GM12878 (cell line): ENCODE results near the gene ZNF836.

ENCODE experiments used
- ATF2 ChIP-seq: IDR thresholded peaks from 2 replicates; pipeline ENCODE4 v1.6.1; 2012; ENCODE audit warnings: low read length, inconsistent platforms
- CREM ChIP-seq: IDR thresholded peaks from 2 replicates; pipeline ENCODE4 v1.6.1; 2014; ENCODE audit warnings: antibody characterized with exemption, low read depth
- CTCF ChIP-seq, 3 experiments: IDR thresholded peaks in 2 of 3; conservative IDR thresholded peaks in 1 of 3; 2 replicates each; pipeline ENCODE4 v1.5.1; 2011; ENCODE audit warnings: low read depth in 3 of 3, low read length in 3 of 3, mild to moderate bottlenecking in 3 of 3, control low read depth in 2 of 3, moderate library complexity in 2 of 3, inconsistent platforms in 1 of 3, mixed read lengths in 1 of 3; ENCODE audit not compliant: control insufficient read depth in 2 of 3, insufficient read depth in 1 of 3; ENCODE audit errors: extremely low read depth in 1 of 3
- DPF2 ChIP-seq: fragments of 450-650 bp; IDR thresholded peaks from 2 replicates; pipeline ENCODE4 v1.6.1; 2017; ENCODE audit warnings: mild to moderate bottlenecking
- EP300 ChIP-seq, 2 experiments: fragments of 150-350 bp in 1 of 2; IDR thresholded peaks; 2 replicates each; pipeline ENCODE4 v1.6.1; 2011 to 2012; ENCODE audit warnings: low read depth in 2 of 2, low read length in 2 of 2, borderline replicate concordance in 1 of 2, improper control_type of control experiment in 1 of 2, inconsistent platforms in 1 of 2; ENCODE audit not compliant: control insufficient read depth in 1 of 2
- MAX ChIP-seq: IDR thresholded peaks from 2 replicates; pipeline ENCODE4 v1.6.1; 2012; ENCODE audit warnings: low read depth, low read length, improper control_type of control experiment
- MEF2B ChIP-seq: fragments of 450-650 bp; IDR thresholded peaks from 2 replicates; pipeline ENCODE4 v1.6.1; 2018; ENCODE audit warnings: mild to moderate bottlenecking, moderate library complexity; ENCODE audit not compliant: partially characterized antibody, poor library complexity, severe bottlenecking
- MYC ChIP-seq: IDR thresholded peaks from 2 replicates; pipeline ENCODE4 v1.6.1; 2011; ENCODE audit warnings: mild to moderate bottlenecking, low read length, moderate library complexity, inconsistent platforms; ENCODE audit not compliant: insufficient read depth, insufficient replicate concordance, insufficient read length, severe bottlenecking
- POLR2A ChIP-seq: IDR thresholded peaks from 2 replicates; pipeline ENCODE4 v1.6.1; 2011; ENCODE audit warnings: low read depth, mild to moderate bottlenecking, low read length
- POLR2AphosphoS5 ChIP-seq: IDR thresholded peaks from 2 replicates; pipeline ENCODE4 v1.6.1; 2011; ENCODE audit warnings: mild to moderate bottlenecking, low read length, inconsistent platforms
- POU2F2 ChIP-seq: IDR thresholded peaks from 3 replicates; pipeline ENCODE4 v1.6.1; 2011; ENCODE audit warnings: low read depth, mild to moderate bottlenecking, low read length, borderline replicate concordance
- REST ChIP-seq: IDR thresholded peaks from 2 replicates; pipeline ENCODE4 v1.6.1; 2012; ENCODE audit warnings: mild to moderate bottlenecking, low read depth, low read length

GRCh38 chr19:52170863-52171320 is 529 bp downstream of the ZNF836 start:
- no peak for TF ChIP-seq POU2F2
- no peak for TF ChIP-seq MAX
- TF ChIP-seq POLR2A: no peak
- TF ChIP-seq CREM: no peak
- no peak for TF ChIP-seq REST
- TF ChIP-seq DPF2: no peak
- no peak for TF ChIP-seq CTCF (IDR thresholded peaks at IDR 0.05 in 2 of 3, conservative IDR thresholded peaks at IDR 0.05 in 1 of 3; ENCODE audit: control insufficient read depth in 2 of 3, extremely low read depth in 1 of 3, insufficient read depth in 1 of 3, low read depth in 3 of 3, low read length in 3 of 3)
- TF ChIP-seq ATF2: no peak
- TF ChIP-seq MEF2B: no peak
- no peak for TF ChIP-seq MYC
- TF ChIP-seq EP300 (IDR thresholded peaks at IDR 0.05; ENCODE audit: borderline replicate concordance in 1 of 2, control insufficient read depth in 1 of 2, low read depth in 2 of 2, low read length in 2 of 2): no peak
- TF ChIP-seq POLR2AphosphoS5: no peak
